HG02852 (cell line): ENCODE data around the gene SDC3.
"Not testable (repeated sequence)": the region's sequence is repeated elsewhere in the genome, so short reads cannot be mapped to it uniquely, and the experiment has no call there.

Source experiments
- ATAC-seq: cut with Tn5 transposase; IDR thresholded peaks from one replicate; pipeline ENCODE4 v1.9.1; 2021; ENCODE audit warnings: mild to moderate bottlenecking, moderate library complexity; ENCODE audit not compliant: unreplicated experiment

Gene SDC3, protein sequence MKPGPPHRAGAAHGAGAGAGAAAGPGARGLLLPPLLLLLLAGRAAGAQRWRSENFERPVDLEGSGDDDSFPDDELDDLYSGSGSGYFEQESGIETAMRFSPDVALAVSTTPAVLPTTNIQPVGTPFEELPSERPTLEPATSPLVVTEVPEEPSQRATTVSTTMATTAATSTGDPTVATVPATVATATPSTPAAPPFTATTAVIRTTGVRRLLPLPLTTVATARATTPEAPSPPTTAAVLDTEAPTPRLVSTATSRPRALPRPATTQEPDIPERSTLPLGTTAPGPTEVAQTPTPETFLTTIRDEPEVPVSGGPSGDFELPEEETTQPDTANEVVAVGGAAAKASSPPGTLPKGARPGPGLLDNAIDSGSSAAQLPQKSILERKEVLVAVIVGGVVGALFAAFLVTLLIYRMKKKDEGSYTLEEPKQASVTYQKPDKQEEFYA

GRCh38 chr1:30908696-30909364 lies at the start of gene SDC3:
Gene SDC3, minus strand, starts transcription at chr1:30908758. Its CDS starts 172 bp downstream, at chr1:30908586.
- ATAC-seq, result no peak

GRCh38 chr1:30957560-30958222 lies 49.1 kb upstream of the SDC3 start:
- ATAC-seq, result no peak

DNA sequence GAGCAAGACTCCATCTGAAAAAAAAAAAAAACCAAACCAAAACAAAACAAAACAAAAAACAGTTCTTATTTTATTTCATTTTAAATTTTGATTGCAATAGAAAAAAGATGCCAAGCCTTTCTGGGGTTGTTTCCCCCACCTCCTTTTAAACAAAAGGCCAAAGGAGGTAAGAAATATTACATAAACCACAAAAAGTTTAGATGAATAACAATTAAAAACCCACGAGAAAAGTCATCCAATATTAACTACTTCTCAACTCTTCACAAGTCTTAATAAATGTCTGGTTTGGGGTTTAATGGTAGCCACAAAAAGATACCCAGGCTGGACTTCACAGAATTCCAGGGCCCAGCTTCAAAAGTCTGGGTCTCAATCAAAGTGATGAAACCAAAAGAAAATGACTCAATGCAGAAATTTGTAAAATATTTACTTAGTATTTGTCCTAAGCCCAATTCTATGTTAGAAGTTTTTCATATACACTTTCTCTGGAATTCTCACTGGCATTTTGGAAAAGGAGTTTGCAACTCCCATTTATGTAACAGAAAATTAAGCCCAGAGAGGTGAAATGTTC lies 47.0 kb upstream of the SDC3 start:
- ATAC-seq, result no peak

DNA sequence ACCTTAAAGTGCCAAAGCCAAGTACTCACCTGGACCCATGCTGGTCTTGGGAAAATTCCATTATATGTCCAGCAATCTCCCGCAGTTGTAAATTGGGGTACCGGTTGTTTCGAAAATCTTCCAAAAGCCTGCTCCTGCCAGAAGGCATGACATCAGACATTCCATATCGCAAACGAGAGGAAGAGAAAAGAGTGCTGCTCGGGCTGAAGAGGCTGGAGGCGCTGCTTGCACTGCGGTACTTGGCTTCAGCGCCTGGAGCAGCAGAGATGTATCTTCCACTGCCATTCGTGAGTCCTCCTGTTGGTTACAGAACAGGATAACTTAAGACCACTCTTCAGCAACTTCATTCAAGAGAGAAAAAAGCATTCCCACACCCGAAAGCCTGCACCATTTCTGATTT lies 45.1 kb upstream of the SDC3 start:
- ATAC-seq, result no peak

- no peak for ATAC-seq
Observed at GRCh38 chr1:30952098-30952497, 43.5 kb upstream of the SDC3 start.

DNA sequence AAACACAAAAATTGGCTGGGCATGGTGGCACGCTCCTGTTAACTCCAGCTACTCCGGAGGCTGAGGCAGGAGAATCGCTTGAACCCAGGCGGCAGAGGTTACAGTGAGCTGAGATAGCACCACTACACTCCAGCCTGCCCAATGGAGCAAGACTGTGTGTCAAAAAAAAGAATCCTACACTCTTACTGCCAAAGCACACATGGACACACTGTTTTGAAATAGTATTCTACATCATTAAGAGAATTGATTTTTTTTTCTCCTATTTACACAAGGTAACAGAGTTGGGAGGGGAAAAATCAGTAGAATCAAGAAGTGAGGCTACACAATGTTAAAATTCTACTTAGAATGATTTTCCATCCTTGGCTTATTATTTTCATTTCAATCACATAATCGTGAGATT lies 42.1 kb upstream of the SDC3 start:
- no peak for ATAC-seq

GRCh38 chr1:30950053-30950452 lies 41.5 kb upstream of the SDC3 start:
- no peak for ATAC-seq

- not testable (repeated sequence) for ATAC-seq
Observed at GRCh38 chr1:30949487-30949838, 40.9 kb upstream of the SDC3 start.

GRCh38 chr1:30948813-30949486 lies 40.4 kb upstream of the SDC3 start:
- ATAC-seq, result not testable (repeated sequence)

DNA sequence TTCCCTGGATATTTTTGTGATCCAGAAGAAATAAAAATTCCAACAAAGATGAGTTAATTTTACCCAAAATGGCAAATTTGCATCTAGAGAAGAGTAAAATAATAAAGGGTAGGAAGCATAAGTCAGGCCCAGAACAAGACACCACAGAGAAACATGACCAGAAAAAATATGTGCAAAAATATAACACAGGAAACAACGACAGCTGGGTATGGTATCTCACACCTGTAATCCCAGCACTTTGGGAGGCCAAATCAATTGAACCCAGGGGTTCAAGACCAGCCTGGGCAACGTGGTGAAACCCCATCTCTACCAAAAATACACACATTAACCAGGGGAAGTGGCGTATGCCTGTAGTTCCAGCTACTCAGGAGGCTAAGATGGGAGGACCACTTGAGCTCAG lies 39.7 kb upstream of the SDC3 start:
- no peak for ATAC-seq

- ATAC-seq, result no peak
Observed at GRCh38 chr1:30947212-30947611, 38.7 kb upstream of the SDC3 start.

GRCh38 chr1:30942326-30942963 lies 33.9 kb upstream of the SDC3 start:
- ATAC-seq, result no peak

DNA sequence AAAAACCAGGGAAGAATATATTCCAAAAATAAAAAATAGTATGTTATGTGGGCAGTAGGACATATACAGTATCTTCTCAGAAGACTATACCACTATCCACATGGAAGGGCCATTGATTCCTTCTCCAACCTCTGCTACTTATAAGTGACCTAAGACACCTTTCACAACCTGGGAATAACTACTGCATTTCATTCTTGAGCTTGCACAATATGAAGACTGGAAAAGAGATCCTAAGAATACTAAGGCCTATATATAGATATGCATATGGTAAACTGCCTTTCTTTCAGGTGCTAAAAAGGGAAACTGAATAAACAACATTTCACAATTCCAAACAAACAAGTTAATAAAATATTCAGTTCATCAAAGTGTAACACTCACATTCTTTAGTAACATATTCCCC lies 32.0 kb upstream of the SDC3 start:
- ATAC-seq, result no peak

DNA sequence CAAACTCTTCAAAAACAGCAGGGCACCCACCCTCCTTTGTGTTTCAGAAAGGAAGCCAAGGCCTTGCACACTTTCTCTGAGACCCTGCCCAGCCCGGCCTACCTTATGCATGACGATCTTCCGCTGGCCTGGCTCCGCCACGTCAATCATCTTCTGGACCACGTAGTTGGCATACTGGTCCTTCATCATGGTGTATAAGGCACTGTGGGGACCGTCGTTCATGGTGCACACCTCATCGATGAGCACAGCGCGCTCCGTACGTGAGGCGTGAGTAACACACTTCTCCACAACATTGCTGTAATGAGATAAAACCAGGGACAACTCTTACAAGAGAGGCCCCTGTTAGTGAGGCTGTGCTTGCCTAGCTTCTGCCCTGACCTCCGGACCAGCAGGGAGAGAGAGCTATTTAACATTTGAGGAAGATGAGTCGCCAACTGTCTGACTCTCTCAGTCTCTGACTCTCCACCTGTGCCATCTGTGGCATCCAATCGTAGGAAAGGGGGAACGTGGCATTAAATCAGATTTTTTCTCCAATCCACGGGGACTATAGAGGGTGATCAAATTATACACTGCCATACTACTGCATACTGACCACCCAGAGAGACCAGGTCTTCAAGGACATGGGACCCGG lies 28.1 kb upstream of the SDC3 start:
- no peak for ATAC-seq

- not testable (repeated sequence) for ATAC-seq
Observed at GRCh38 chr1:30935758-30936157, 27.2 kb upstream of the SDC3 start.

- no peak for ATAC-seq
Observed at GRCh38 chr1:30934613-30935012, 26.1 kb upstream of the SDC3 start.

DNA sequence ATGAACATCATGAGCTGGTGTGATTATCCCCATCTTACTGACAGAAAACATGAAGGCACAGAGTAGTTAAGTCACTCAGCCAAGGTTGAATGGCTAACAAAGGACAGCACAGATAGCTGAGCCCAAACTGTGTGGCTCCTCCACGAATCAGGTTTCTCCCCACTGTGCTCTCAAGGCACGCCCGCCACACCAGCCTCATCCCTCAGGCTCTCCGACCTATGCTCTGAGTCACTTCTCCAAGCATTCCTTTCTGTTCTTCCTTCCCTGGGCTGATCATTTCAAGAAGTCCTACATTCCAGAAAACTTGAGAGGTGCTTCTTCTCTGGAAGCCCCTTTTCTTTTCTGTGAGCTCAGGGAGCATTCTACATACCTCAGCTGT lies 25.3 kb upstream of the SDC3 start:
- ATAC-seq, result no peak

DNA sequence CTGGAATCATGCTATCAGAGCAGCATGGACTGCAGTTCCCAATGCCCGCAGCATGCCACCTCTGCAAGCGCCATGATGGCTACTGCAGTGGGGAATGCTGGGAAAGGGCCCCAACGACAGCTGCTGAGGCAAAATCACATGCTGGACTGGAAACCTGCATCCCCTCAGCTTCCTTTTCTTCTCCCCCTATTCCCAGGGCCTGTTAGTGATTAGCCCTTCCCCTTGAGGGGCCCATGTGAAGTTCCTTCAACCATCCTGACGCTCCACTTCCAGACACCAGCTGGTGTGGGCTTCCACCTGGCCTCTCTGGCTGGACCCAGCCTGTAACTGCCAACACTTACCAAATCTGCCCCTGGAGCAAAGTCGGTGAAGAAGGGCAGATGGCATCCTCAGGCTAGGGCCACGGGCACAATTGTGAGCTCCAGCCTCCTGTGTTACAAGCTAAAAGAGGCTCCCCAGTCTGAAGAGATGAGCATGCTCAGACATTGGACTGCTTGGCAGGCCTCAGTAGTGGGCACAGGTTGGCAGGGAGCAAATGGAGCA lies 22.1 kb upstream of the SDC3 start:
- no peak for ATAC-seq

- ATAC-seq, result no peak
Observed at GRCh38 chr1:30929944-30930525, 21.5 kb upstream of the SDC3 start.
